IPS DF 6.9 (cell line): ENCODE measurements around the gene MEIS2.

Experiments
- DNase-seq: peaks from one replicate; pipeline ENCODE4 v3.0.0-alpha.2; 2013; ENCODE audit warnings: low read depth, low spot score
- H3K27ac ChIP-seq: one replicate; pipeline ENCODE4 v1.5.1; 2013; ENCODE audit warnings: low read length, control low read depth
- H3K27me3 ChIP-seq: 2 replicates; pipeline ENCODE4 v1.6.1; 2013; ENCODE audit warnings: mild to moderate bottlenecking, low read length; ENCODE audit not compliant: control insufficient read depth, insufficient read depth
- H3K36me3 ChIP-seq: 2 replicates; pipeline ENCODE4 v1.6.1; 2013; ENCODE audit warnings: low read length; ENCODE audit not compliant: control insufficient read depth, insufficient read depth
- H3K4me1 ChIP-seq: 2 replicates; pipeline ENCODE4 v1.6.1; 2013; ENCODE audit warnings: low read length; ENCODE audit not compliant: control insufficient read depth, insufficient read depth
- H3K4me3 ChIP-seq: 2 replicates; pipeline ENCODE4 v1.5.1; 2013; ENCODE audit warnings: mild to moderate bottlenecking, low read length
- H3K9me3 ChIP-seq: 2 replicates; pipeline ENCODE4 v1.6.1; 2013; ENCODE audit warnings: low read length, inconsistent platforms; ENCODE audit not compliant: control insufficient read depth, insufficient read depth
- WGBS: extraction: QIAGEN DNeasy Blood & Tissue Kit; methylation state at CpG from one replicate; pipeline ENCODE4 v1.1.7; 2013; ENCODE audit warnings: mixed read lengths, missing lambda C conversion rate; ENCODE audit not compliant: insufficient read length, insufficient coverage; 5-methylcytosine and 5-hydroxymethylcytosine counted together

MEIS2 gene

GRCh38 chr15:36965570-36966342 lies 134.6 kb downstream of the MEIS2 start:
- DNase-seq: no peak
- Histone ChIP-seq H3K9me3 (no peaks in the 10 kb centered on the region), H3K27ac (no peak overlapping the region), H3K4me1 (no peaks in the 10 kb centered on the region), H3K27me3 (no peaks in the 10 kb centered on the region), H3K4me3 (no peak overlapping the region), H3K36me3 (no peaks in the 10 kb centered on the region)
- WGBS: no CpG with 5 or more reads among the region's 4 CpGs

- DNase-seq: no peak
- Histone ChIP-seq H3K9me3 (no peaks in the 10 kb centered on the region), H3K27ac (no peak overlapping the region), H3K36me3 (no peaks in the 10 kb centered on the region), H3K27me3 (no peaks in the 10 kb centered on the region), H3K4me3 (no peak overlapping the region), H3K4me1 (no peaks in the 10 kb centered on the region)
Observed at GRCh38 chr15:36964626-36965025, 135.7 kb downstream of the MEIS2 start.

- H3K9me3 ChIP-seq: no peaks in the 10 kb centered on the region
- H3K4me1 ChIP-seq: no peaks in the 10 kb centered on the region
- no peak for DNase-seq
- WGBS: no CpG with 5 or more reads among the region's 1 CpG
- H3K27ac ChIP-seq: no peak overlapping the region
- H3K27me3 ChIP-seq: no peaks in the 10 kb centered on the region
- H3K4me3 ChIP-seq: no peak overlapping the region
- H3K36me3 ChIP-seq: no peaks in the 10 kb centered on the region
Observed at GRCh38 chr15:36961956-36962355, 138.4 kb downstream of the MEIS2 start.

- H3K36me3 ChIP-seq: no peaks in the 10 kb centered on the region
- H3K27me3 ChIP-seq: no peaks in the 10 kb centered on the region
- no CpG with 5 or more reads among the region's 1 CpG for WGBS
- DNase-seq: no peak
- no peaks in the 10 kb centered on the region for H3K9me3 ChIP-seq
- H3K4me1 ChIP-seq: no peaks in the 10 kb centered on the region
- H3K4me3 ChIP-seq: no peak overlapping the region
- no peak overlapping the region for H3K27ac ChIP-seq
Observed at GRCh38 chr15:36960947-36961227, 139.5 kb downstream of the MEIS2 start.

GRCh38 chr15:36960179-36960946 lies 140.0 kb downstream of the MEIS2 start:
- WGBS: no CpG with 5 or more reads among the region's 2 CpGs
- DNase-seq: no peak
- H3K36me3 ChIP-seq: no peaks in the 10 kb centered on the region
- H3K27ac ChIP-seq: no peak overlapping the region
- H3K9me3 ChIP-seq: no peaks in the 10 kb centered on the region
- H3K4me1 ChIP-seq: no peaks in the 10 kb centered on the region
- no peaks in the 10 kb centered on the region for H3K27me3 ChIP-seq
- no peak overlapping the region for H3K4me3 ChIP-seq

GRCh38 chr15:36959746-36960145 lies 140.6 kb downstream of the MEIS2 start:
- Histone ChIP-seq H3K27me3 (no peaks in the 10 kb centered on the region), H3K36me3 (no peaks in the 10 kb centered on the region), H3K4me3 (no peak overlapping the region), H3K4me1 (no peaks in the 10 kb centered on the region), H3K27ac (no peak overlapping the region), H3K9me3 (no peaks in the 10 kb centered on the region)
- DNase-seq: no peak

- WGBS: no CpG with 5 or more reads among the region's 1 CpG
- Histone ChIP-seq H3K9me3 (no peaks in the 10 kb centered on the region), H3K4me1 (no peaks in the 10 kb centered on the region), H3K36me3 (no peaks in the 10 kb centered on the region), H3K27me3 (no peaks in the 10 kb centered on the region), H3K4me3 (no peak overlapping the region), H3K27ac (no peak overlapping the region)
- no peak for DNase-seq
Observed at GRCh38 chr15:36958606-36959005, 141.7 kb downstream of the MEIS2 start.

GRCh38 chr15:36954486-36954885 lies 145.9 kb downstream of the MEIS2 start:
- H3K27me3 ChIP-seq: no peaks in the 10 kb centered on the region
- H3K4me3 ChIP-seq: no peak overlapping the region
- no peaks in the 10 kb centered on the region for H3K36me3 ChIP-seq
- DNase-seq: no peak
- no CpG with 5 or more reads among the region's 1 CpG for WGBS
- no peaks in the 10 kb centered on the region for H3K9me3 ChIP-seq
- no peak overlapping the region for H3K27ac ChIP-seq
- no peaks in the 10 kb centered on the region; the same call in 1 of the 2 replicates for H3K4me1 ChIP-seq

GRCh38 chr15:36953346-36953745 lies 147.0 kb downstream of the MEIS2 start:
- Histone ChIP-seq H3K4me3 (no peak overlapping the region), H3K27ac (no peak overlapping the region), H3K36me3 (no peaks in the 10 kb centered on the region), H3K4me1 (no peaks in the 10 kb centered on the region; the same call in 1 of the 2 replicates), H3K9me3 (no peaks in the 10 kb centered on the region), H3K27me3 (no peaks in the 10 kb centered on the region)
- no CpG with 5 or more reads among the region's 3 CpGs for WGBS
- DNase-seq: no peak

GRCh38 chr15:36951731-36952247 lies 148.6 kb downstream of the MEIS2 start:
- H3K27ac ChIP-seq: no peak overlapping the region
- 100% methylated on average over 1 of the region's 6 CpGs for WGBS
- H3K9me3 ChIP-seq: no peaks in the 10 kb centered on the region
- no peaks in the 10 kb centered on the region for H3K36me3 ChIP-seq
- no peaks in the 10 kb centered on the region for H3K27me3 ChIP-seq
- no peaks in the 10 kb centered on the region; the same call in 1 of the 2 replicates for H3K4me1 ChIP-seq
- DNase-seq: no peak
- H3K4me3 ChIP-seq: no peak overlapping the region
